SK-N-SH treated with all-trans-retinoic acid at 6 μM for 48 hours (cell line): ENCODE measurements around the gene ERC1.

Experiments
- ATAC-seq: fragments of 200-7000 bp; cut with Tn5 transposase; 3 replicates; pipeline ENCODE4 v1.9.1; 2020; ENCODE audit warnings: mild to moderate bottlenecking, moderate library complexity
- ARNTL ChIP-seq: fragments of 450-650 bp; formaldehyde crosslinking; IDR thresholded peaks from 2 replicates; pipeline ENCODE4 v1.5.0; 2020; ENCODE audit warnings: low read depth, mild to moderate bottlenecking, moderate library complexity, borderline replicate concordance
- CREB5 ChIP-seq: fragments of 250-450 bp; sonication (Bioruptor Pico); IDR thresholded peaks from 2 replicates; pipeline ENCODE4 v1.5.1; 2020; ENCODE audit warnings: low read depth, mild to moderate bottlenecking, moderate library complexity
- CSDC2 ChIP-seq: fragments of 250-450 bp; sonication (Bioruptor Pico); IDR thresholded peaks from 2 replicates; pipeline ENCODE4 v1.5.0; 2020; ENCODE audit warnings: mild to moderate bottlenecking, moderate library complexity
- ESRRG ChIP-seq: fragments of 250-450 bp; sonication (Bioruptor Pico); IDR thresholded peaks from 2 replicates; pipeline ENCODE4 v1.6.1; 2021; ENCODE audit warnings: mild to moderate bottlenecking
- GLIS3 ChIP-seq: fragments of 250-450 bp; sonication (Bioruptor Pico); IDR thresholded peaks from 2 replicates; pipeline ENCODE4 v1.5.0; 2020; ENCODE audit warnings: mild to moderate bottlenecking, moderate library complexity
- ISL1 ChIP-seq: fragments of 250-450 bp; sonication (Bioruptor Pico); IDR thresholded peaks from 2 replicates; pipeline ENCODE4 v2.1.2; 2022; ENCODE audit warnings: mild to moderate bottlenecking, moderate library complexity
- OSR1 ChIP-seq: fragments of 250-450 bp; sonication (Bioruptor Pico); IDR thresholded peaks from 2 replicates; pipeline ENCODE4 v1.8.0; 2022; ENCODE audit warnings: moderate library complexity, mild to moderate bottlenecking, inconsistent platforms
- PATZ1 ChIP-seq: fragments of 250-450 bp; sonication (Bioruptor Pico); IDR thresholded peaks from 2 replicates; pipeline ENCODE4 v1.8.0; 2020; ENCODE audit warnings: mild to moderate bottlenecking, moderate library complexity, borderline replicate concordance
- POU6F1 ChIP-seq: fragments of 250-450 bp; sonication (Bioruptor Pico); IDR thresholded peaks from 2 replicates; pipeline ENCODE4 v1.8.0; 2021; ENCODE audit warnings: low read depth, mild to moderate bottlenecking, moderate library complexity, borderline replicate concordance
- RARB ChIP-seq: fragments of 250-450 bp; sonication (Bioruptor Pico); IDR thresholded peaks from 2 replicates; pipeline ENCODE4 v1.8.0; 2021; ENCODE audit warnings: mild to moderate bottlenecking, moderate library complexity
- TCF4 ChIP-seq: fragments of 250-450 bp; sonication (Bioruptor Pico); IDR thresholded peaks from 2 replicates; pipeline ENCODE4 v1.8.0; 2021; ENCODE audit warnings: mild to moderate bottlenecking, moderate library complexity, borderline replicate concordance
- TSHZ2 ChIP-seq: fragments of 250-450 bp; sonication (Bioruptor Pico); IDR thresholded peaks from 2 replicates; pipeline ENCODE4 v1.5.0; 2020; ENCODE audit warnings: mild to moderate bottlenecking, moderate library complexity
- ZC3H10 ChIP-seq: fragments of 250-450 bp; sonication (Bioruptor Pico); IDR thresholded peaks from 2 replicates; pipeline ENCODE4 v1.5.1; 2021; ENCODE audit warnings: mild to moderate bottlenecking, moderate library complexity
- ZFP3 ChIP-seq: fragments of 250-450 bp; sonication (Bioruptor Pico); IDR thresholded peaks from 2 replicates; pipeline ENCODE4 v1.5.0; 2020; ENCODE audit warnings: mild to moderate bottlenecking, moderate library complexity
- ZFP30 ChIP-seq: fragments of 450-650 bp; formaldehyde crosslinking; IDR thresholded peaks from 2 replicates; pipeline ENCODE4 v1.5.0; 2022; ENCODE audit warnings: mild to moderate bottlenecking, moderate library complexity
- ZNF565 ChIP-seq: fragments of 450-650 bp; formaldehyde crosslinking; conservative IDR thresholded peaks from 2 replicates; pipeline ENCODE4 v1.5.0; 2020; ENCODE audit warnings: low read depth, mild to moderate bottlenecking, moderate library complexity
- ZNF70 ChIP-seq: fragments of 450-650 bp; formaldehyde crosslinking; IDR thresholded peaks from 2 replicates; pipeline ENCODE4 v1.5.0; 2020; ENCODE audit warnings: mild to moderate bottlenecking, moderate library complexity

ERC1 gene

GRCh38 chr12:1130164-1130563, 139.1 kb downstream of the ERC1 start:
- ATAC-seq, result peak; percentile 62
- TF ChIP-seq ARNTL (CRISPR knock-in tag) (no peak), ZC3H10 (CRISPR knock-in tag) (no peak), GLIS3 (CRISPR knock-in tag) (no peak), ZNF70 (no peak), RARB (CRISPR knock-in tag) (no peak), PATZ1 (CRISPR knock-in tag) (no peak), TSHZ2 (no peak), ESRRG (no peak), ISL1 (no peak)

- ATAC-seq, result 0 out of 3 replicates have a peak, but pooled peaks have one; percentile 22
- no peak for TF ChIP-seq CSDC2 (CRISPR knock-in tag)
- no peak for TF ChIP-seq OSR1 (CRISPR knock-in tag)
- TF ChIP-seq GLIS3 (CRISPR knock-in tag), result no peak
- no peak for TF ChIP-seq ARNTL (CRISPR knock-in tag)
- TF ChIP-seq ZFP30, result no peak
Observed at GRCh38 chr12:1130571-1130970, 139.5 kb downstream of the ERC1 start.

- no peak for ATAC-seq
- no peak for TF ChIP-seq ZC3H10 (CRISPR knock-in tag)
- TF ChIP-seq POU6F1 (CRISPR knock-in tag), result no peak
- no peak for TF ChIP-seq ISL1
Observed at GRCh38 chr12:1131811-1132224, 140.8 kb downstream of the ERC1 start.

GRCh38 chr12:1132311-1132710, 141.3 kb downstream of the ERC1 start:
- no peak for TF ChIP-seq CREB5
- TF ChIP-seq ESRRG, result no peak
- no peak for TF ChIP-seq TCF4 (CRISPR knock-in tag)
- TF ChIP-seq ZNF565, result no peak
- TF ChIP-seq TSHZ2, result no peak
- TF ChIP-seq CSDC2 (CRISPR knock-in tag), result no peak
- no peak for TF ChIP-seq ZFP3 (CRISPR knock-in tag)
- TF ChIP-seq, all 23 proteins: peak for 0
- ATAC-seq, result no peak
